HG03432 (cell line): ENCODE results near the gene FAT3.

Source experiments
- ATAC-seq: cut with Tn5 transposase; IDR thresholded peaks from one replicate; pipeline ENCODE4 v1.9.1; 2021; ENCODE audit warnings: mild to moderate bottlenecking, moderate library complexity; ENCODE audit not compliant: unreplicated experiment

The FAT3 gene

DNA sequence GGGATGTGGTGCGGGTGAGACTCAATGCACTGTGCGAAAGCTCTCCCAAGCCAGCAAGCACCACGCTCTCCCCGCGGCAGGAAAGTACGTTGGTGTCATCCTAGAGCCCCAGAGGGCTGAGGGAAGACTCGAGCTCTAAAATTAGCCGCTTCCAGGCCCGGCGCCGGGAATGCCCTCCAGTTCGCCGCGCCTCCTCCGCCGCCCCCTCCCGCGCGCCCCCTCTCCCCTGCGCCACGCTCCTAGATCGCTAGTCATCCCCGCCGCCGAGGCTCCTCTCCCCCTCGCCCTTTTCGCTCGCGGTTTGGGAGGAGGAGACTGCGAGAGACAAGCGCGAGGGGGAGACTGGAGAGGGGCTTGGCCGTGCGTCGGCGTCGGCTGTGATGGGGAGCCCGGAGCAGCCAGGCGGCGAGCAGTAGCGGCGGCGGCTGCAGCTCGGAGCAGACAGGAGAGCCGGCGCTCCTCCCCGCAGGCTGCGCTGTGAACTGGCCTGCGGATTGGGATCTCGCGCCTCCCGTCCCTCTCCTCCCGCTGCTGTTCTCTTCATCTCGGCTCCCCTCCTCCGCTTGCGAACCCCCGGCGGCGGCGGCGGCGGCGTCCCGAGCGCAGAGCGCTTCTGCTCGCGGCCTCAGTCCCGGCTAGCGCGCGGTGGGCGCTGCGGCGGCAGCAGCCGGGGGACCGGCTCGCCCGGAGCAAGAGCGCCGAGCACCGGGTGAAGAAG, at the start of gene FAT3:
TSS of gene FAT3 (plus strand) at position 412 of the 718 bp plus-strand sequence. CDS start 127,295 bp downstream, outside the sequence.
- ATAC-seq = no peak

DNA sequence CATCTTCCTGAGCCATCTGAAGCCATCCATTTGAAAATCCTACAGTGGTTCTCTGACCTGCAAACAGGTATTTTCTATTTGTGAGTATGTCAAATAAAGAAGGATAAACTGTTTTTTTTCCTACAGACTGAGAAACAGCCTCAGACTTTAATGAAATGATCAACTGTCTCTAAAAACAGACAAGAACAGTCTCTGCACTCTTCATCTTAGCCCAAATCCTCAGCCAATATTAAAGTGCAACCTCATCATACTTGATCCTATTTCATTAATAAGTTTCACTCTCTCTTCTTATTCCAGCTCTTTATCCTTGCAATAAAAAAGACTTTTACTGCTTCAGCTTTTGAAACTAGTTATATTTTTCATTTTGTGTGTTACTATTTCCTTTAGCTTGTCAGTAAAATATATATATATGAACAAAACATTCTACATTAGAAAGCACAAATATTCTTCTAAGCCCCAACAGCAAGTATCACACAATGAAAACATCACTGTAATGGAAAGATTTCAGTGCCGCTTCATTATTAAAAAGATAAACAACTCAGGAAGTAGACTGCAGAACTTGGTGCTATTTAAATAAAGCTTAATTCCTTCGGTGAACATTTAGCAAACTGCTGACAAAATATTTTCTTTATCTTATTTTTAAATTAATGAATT, 45.5 kb upstream of the FAT3 start:
- no peak for ATAC-seq

DNA sequence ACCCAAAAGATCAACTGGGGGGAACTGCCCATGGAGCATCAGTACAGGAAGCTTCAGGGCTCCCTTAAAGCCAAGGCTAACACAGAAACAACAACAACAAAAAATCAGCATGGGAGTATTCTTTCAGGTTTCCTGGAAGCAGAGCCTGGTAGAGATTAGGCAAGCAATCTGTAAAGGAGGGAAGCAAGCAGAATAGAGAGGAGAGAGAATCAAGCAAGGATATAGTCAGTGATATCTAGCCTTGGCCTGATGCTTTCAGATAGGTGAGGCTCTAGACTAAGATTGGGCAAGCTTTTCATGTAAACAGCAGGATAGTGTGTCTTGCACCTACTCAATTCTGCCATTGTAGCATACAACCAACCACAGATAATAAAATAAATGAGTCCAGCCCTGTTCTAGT, 44.4 kb upstream of the FAT3 start:
- ATAC-seq = no peak

DNA sequence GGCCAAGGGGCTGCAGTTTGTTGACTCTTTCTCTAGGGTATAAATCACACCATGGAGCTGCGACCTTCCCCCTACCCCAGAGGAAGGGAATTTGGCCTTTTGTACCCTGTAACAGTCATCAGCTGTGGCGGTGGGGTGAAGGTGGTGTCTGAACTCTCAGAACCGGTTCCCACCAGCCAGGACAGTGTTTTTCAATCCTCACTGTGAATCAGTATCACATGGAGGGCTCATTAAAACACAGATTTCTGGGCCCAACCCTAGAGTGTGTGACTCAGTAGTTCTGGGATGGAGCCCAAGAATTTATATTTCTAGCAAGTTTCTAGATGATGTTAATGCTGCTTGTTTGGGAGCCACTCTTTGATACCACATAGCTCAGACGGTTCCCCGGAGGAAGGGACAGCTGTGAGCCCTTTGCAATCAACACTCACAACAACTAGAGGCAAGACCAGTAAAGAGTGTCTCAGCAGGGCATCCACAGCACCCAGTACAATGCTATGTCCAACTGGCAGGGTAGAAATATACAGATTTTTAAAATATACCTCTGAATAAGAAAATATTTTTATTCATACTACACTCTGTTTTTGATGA, 43.9 kb upstream of the FAT3 start:
- no peak for ATAC-seq

DNA sequence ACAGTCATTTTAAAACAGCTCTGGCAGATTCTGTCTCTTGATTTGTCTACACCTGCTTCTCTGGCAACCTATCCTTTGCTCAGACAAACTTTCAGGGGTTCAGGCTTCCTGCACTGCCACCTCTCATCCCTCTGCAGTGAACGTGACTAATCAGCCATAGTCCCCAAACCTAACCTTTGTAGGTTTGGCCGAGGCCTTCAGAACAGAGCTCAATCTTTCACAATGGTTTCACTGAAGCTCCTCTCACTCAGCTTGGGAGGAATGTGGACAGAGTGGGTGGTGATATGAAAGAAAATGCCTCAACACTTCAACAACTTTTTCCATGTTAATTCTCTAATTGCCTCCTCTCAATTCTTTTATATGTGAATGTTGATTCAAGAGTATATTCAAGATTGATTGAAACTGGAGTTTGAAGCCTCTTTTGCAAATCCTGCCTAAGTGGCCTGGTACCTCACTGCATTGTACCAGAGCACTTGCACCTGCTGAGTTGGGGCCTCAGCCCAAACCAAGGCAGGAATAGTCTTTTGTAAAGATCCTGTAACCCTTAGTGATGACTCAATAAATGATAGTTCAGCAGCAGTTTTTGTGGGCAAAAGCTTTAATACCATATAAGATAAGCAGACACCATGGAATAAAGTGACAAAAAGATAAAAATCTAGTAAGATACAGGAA, 33.9 kb upstream of the FAT3 start:
- no peak for ATAC-seq

DNA sequence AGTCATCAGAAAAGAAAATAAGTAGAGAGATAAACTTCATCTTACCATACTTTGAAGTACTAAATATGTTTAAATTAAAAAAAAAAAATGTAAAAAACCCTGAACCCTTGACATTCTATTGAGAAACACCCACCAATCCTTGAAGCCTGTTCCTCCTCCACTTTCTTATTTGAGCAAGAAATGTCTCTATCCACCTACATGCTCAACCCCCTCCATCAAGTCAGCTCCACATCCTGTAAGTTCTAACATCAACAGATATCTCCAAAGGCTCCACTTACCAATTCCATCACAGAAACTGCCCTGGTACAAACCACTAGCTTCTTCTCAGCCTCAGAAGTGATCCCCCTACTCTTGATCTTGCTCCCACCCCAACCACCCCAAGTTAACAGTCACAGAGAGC, 32.5 kb upstream of the FAT3 start:
- ATAC-seq = no peak

DNA sequence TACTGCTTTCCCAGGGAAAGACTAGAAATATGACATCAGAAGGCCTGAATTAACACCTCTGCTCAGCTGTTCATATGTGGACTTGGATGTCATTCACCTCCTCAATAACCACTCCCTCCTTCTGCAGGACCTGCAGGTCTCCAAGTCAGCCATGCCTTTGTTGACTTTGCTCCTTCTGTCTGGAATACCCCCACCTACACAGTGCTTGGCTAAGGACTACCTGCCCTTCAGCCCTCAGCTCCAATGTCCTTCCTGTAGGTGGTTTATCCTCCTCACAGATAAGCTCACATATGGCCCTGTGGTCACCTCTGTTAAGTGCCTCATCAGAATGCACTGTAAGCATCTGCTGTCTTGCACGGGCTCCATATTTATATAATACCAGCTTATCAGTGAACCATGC, 26.4 kb upstream of the FAT3 start:
- no peak for ATAC-seq

DNA sequence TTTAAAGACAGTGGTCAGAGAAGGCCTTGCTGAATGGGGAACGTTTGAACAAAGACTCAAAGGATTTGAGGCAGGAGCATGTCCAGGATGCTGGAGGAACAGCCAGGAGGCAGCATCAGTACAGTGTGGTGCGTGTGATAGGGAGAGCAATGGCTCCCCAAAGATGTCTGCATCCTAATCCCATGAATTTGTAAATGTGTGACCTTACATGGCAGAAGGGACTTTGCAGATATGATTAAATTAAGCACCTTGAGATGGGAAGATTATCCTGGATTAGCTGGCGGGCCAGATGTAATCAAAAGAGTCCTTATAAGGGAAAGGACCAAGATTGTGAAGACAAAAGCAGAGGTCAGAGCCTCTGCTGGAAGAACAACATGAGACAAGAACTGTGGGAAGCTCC, 24.6 kb upstream of the FAT3 start:
- no peak for ATAC-seq

DNA sequence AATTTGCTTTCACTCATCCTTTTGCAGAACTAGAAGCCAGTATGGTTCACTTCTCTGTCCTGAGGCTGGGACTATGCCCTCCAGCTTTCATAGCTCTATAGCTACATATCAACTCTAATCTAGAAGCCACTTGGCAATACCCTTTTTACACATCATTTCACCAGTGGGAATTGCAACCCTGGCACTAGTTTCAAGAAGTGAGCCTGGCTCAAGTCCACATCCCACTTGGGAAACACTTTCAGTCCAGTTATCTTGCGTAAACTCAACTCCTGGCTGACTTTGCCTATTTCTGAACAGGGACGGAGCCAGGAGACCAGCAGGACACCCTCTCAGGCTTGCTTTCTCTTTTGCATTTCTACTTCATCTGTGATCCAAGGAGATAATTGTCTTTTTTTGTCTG, 19.9 kb upstream of the FAT3 start:
- ATAC-seq = no peak

DNA sequence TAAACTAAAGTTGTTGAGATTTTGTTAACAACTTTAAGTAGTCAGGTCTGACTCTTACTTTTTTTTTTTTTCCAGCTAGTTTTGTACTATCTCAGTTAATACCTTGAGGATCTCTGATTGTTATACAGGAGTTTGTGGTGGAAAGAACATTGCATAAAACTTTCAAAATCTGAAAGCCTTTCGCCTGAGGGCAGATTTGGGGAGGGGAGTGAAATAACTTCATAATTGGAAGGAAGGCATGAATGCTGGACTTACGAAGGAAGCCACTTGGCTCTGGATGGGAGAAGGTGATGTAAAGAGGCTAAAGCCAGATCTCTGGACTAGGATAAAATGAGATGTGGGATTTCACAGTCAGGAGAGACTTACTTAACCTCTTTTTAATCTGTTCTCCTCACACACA, 18.2 kb upstream of the FAT3 start:
- ATAC-seq = no peak

DNA sequence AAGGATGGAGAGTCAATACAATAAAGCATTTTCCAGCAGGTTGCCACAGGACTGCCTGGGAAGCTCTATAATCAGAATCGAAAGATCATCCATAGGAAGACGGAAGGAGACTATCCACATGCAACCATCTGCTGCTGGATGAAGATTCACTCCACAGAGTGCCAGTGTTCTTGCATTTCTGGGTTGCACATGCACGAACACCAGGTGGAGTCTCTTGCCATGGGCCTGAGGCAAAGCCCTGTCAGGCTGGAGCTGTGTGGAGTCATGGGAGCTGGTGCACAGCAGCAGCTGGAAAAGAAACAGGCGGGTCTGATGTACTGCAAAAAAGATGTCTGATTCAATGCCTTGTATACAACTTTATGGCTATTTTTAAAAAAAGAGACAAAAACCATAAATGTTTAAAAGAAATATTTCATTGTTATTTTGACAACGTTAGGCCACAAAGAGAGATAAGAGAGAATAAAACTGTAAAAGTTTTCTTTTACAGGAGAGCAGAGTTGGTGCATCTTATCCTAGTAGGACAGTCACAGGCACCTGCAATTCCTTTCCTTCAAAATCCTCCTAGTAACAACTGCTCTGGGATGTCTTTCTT, 12.9 kb upstream of the FAT3 start:
- no peak for ATAC-seq

DNA sequence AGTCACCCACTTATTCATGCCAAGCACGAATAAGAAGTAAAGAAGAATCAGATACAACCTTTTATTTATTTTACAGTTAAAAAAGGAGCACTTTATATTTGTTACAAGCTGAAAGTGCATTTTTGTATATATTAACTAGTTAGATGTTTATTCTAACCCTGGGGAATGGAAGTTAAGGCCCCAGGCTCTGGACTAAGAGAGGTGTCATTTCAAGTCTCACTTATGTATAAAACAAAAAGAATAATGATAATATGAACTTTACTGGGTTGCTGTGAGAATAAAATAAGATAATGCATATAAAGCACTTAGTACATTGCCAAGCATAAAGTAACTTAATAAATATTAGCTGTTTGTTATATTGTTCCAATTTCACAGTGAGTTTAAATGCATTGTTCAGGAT, 12.1 kb upstream of the FAT3 start:
- no peak for ATAC-seq

DNA sequence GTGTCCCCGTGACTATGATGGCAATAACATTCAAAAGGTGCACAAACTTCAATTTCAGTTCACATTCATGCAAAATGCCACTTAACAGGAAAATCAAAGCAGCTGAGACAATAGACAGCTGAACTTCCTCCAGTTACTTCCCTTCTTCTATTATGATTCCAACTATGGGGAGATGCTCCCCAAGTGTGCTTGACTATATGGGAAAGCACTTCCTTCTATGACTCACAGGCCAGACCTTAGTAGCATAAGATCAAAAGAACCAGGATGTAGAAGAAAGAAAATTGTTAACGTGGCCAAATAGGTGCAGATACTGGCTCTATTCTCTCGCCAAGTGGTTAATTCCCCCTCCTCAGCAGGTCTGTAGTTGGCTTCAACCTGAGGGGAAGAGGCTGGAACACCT, 7.8 kb upstream of the FAT3 start:
- ATAC-seq = no peak

DNA sequence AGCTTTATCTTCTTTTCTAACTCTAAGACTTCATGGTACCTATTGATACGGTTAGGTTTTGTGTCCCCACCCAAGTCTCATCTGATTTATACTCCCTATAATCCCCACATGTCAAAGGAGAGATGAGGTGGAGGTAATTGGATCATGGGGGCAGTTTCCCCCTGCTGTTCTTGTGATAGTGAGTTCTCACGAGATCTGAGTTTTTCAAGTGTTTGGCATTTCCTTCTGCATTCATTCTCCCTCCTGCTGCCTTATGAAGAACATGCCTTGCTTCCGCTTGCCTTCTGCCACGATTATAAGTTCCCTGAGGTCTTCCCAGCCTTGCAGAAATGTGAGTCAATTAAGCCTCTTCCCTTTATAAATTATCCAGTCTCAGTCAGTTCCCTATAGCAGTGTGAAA, 5.1 kb upstream of the FAT3 start:
- no peak for ATAC-seq

DNA sequence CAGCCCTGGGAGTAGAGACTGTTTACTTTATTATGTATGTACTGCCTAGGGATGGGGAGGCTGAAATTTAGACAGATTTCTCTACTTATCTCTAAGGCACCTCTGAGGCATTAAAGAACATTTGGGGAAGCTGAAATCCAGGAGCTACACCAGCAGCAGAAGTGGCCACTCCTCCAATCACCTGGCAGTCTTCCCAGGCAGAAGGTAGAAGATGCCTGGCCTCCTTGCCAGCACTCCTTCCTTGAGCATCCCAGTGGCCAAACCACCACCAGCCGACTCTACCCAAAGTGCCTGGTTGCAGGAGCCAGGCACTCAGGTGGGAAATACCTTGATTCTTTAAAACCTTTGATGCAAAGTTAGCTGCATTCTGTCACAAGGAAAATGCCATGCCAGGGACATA, 1.9 kb upstream of the FAT3 start:
- ATAC-seq = no peak

DNA sequence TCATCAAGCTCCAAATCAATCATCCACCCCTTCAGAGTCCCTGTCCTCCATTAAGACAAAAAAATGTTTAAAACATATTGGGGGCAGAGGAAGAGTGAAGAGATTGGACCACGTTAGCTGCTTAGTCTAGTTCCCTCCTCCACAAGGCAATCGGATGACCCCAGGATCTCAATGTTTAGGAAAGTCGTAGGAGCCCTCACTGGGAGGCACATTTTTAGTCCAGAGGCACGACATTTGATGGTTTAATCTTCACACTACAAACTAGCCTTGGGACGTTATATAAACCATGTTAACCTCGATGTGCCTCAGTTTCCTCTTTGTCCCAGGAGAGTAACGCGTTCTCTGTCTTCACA, 588 bp upstream of the FAT3 start:
- no peak for ATAC-seq

DNA sequence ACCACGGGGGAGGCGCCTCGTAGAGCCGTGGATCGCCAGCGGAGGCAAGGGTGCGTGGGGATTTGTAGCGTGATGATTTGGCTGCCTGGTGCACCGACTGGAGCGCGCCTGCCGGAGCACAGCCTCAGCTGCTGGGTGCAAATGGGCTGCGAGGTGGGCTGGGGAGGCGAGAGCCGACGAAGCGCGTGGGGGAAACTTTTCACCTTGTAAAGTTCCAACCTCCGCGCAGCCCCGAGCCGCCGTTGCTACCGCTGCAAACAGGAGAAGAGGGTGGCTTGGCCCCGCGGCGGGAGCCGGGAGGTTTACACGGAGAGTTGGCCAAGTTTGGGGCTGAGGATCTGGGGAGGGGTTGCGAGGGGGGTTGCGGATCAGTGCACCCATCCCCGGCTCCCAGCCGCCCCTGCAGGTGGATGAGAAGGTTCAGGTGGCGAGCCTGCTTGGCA, 528 bp downstream of the FAT3 start:
- ATAC-seq = no peak

DNA sequence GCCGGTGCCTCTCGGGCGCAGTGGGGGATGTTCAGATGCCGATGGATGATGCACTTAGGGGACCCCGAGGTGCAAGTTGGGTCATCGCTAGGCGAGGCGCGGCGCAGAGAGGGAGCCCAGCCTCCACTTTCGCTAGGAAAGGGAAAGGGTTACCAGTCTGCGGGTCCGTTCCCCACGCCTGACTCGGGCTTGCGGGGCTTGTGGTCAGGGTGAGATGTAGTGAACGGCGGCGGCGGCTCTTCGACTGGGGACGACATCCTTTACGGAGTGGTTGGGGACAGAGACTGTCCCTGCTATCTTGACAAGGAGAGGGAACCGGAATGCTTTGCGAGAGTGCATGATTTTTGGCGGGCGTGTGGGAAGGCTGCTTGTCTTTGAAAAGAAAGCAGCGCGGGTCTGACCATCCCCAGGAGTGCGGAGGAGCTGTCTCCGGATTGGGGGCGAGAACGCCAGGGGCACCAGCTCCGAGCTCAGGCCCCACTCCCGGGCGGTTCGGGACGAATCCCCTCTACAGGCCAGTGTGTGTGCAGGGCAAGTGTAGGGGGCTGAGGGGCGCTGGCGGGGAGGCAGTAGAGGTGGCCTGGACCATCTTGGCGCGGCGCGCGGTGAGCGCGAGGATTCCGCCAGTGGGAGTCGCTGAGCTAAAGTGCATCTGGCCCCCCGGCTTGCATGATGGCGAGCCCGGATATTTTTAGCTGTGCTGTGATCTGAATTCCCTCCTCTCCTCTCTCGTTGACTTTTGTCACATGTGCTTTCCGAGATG, 1.1 kb downstream of the FAT3 start:
- no peak for ATAC-seq

DNA sequence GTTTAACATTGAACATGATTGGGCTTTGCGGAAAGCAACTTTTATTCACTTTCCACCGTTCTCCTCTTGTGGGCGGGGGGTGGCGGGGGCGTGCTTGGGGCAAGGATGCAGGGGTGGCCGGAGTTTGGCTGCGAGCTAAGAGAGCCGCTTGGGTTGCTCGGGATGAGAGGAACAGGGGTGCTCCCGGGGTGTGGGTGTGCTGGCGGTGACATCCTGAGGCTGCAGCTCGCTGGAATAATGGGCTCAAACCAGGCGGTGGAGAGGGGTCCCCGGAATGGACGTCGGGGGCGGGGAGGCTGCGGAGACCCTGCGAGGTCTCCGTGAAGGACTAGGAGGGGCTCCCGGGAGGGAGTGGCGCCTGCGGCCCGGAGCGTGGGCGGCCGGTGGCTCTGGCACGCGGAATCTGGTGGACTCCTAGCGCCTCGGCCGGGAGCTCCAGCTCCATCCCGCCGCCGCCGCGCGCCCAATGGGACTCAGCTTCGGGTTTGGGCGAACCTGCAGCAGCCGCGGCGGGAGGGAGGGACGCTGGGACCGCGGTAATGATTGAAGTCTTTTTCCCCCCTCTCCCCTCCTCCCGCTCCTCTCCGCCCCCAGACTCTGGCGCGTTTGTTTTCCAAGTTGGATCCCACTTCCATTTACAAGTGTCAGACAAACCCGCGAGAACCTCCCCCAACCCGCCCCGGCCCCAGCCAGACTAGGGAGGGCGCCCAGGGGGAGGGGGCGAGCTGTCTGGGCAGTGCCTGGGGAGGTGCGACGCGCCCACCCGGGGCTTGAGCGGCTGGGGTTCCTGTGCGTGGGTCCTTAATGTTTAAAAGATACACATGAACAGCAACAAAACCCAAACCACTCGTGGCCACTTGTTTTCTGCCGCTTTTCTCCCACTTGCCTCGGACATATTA, 2.0 kb downstream of the FAT3 start:
- ATAC-seq = no peak
